ENCODE measurements around the gene ZSWIM5. TPM values are rescaled to one million over a fixed set of nuclear protein-coding genes. Genes with fewer than 3 reads are reported as not detected.

The ZSWIM5 gene
- total RNA-seq, 1 donor from 2014 or later: 2.7 TPM

GRCh38 chr1:45035631-45036301 lies 170.6 kb downstream of the ZSWIM5 start:
- H3K27ac ChIP-seq: no peak overlapping the region
- DNase-seq (ENCODE audit: extremely low spot score in 2 of 2): no peak
- no peaks in the 10 kb centered on the region for H3K36me3 ChIP-seq
- no peaks in the 10 kb centered on the region for H3K27me3 ChIP-seq
- no peak overlapping the region for H3K4me3 ChIP-seq
- TF ChIP-seq POLR2A (IDR thresholded peaks at IDR 0.05) (no peak), CTCF (IDR thresholded peaks at IDR 0.05) (no peak), POLR2AphosphoS5 (IDR thresholded peaks at IDR 0.05; ENCODE audit: insufficient read depth in 1 of 2, low read depth in 1 of 2) (no peak)
- intact Hi-C loops (cut with DNase I): no loop called here
- H3K9me3 ChIP-seq: no peaks in the 10 kb centered on the region
- no peaks in the 10 kb centered on the region for H3K4me1 ChIP-seq

- Histone ChIP-seq H3K4me1 (no peaks in the 10 kb centered on the region), H3K27me3 (no peaks in the 10 kb centered on the region), H3K9me3 (no peaks in the 10 kb centered on the region), H3K4me3 (no peak overlapping the region), H3K36me3 (no peaks in the 10 kb centered on the region), H3K27ac (no peak overlapping the region)
- no peak for DNase-seq (ENCODE audit: extremely low spot score in 2 of 2)
- TF ChIP-seq CTCF (IDR thresholded peaks at IDR 0.05) (no peak), POLR2AphosphoS5 (IDR thresholded peaks at IDR 0.05; ENCODE audit: insufficient read depth in 1 of 2, low read depth in 1 of 2) (no peak), POLR2A (IDR thresholded peaks at IDR 0.05) (no peak)
- intact Hi-C loops (cut with DNase I): no loop called here
Observed at GRCh38 chr1:45033356-45033755, 173.0 kb downstream of the ZSWIM5 start.

GRCh38 chr1:45032837-45033236 lies 173.6 kb downstream of the ZSWIM5 start:
- H3K36me3 ChIP-seq: no peaks in the 10 kb centered on the region
- H3K27me3 ChIP-seq: no peaks in the 10 kb centered on the region
- DNase-seq (ENCODE audit: extremely low spot score in 2 of 2): no peak
- intact Hi-C loops (cut with DNase I): no loop called here
- TF ChIP-seq POLR2A (IDR thresholded peaks at IDR 0.05) (no peak), CTCF (IDR thresholded peaks at IDR 0.05) (no peak), POLR2AphosphoS5 (IDR thresholded peaks at IDR 0.05; ENCODE audit: insufficient read depth in 1 of 2, low read depth in 1 of 2) (no peak)
- H3K27ac ChIP-seq: no peak overlapping the region
- H3K4me1 ChIP-seq: no peaks in the 10 kb centered on the region
- H3K9me3 ChIP-seq: no peaks in the 10 kb centered on the region
- H3K4me3 ChIP-seq: no peak overlapping the region

GRCh38 chr1:45026446-45026845 lies 180.0 kb downstream of the ZSWIM5 start:
- intact Hi-C loops (cut with DNase I): no loop called here
- H3K4me1 ChIP-seq: no peaks in the 10 kb centered on the region
- H3K4me3 ChIP-seq: no peak overlapping the region
- DNase-seq (ENCODE audit: extremely low spot score in 2 of 2): no peak
- no peak for TF ChIP-seq POLR2AphosphoS5 (IDR thresholded peaks at IDR 0.05; ENCODE audit: insufficient read depth in 1 of 2, low read depth in 1 of 2)
- TF ChIP-seq POLR2A (IDR thresholded peaks at IDR 0.05): no peak
- no peak for TF ChIP-seq CTCF (IDR thresholded peaks at IDR 0.05)
- no peaks in the 10 kb centered on the region for H3K9me3 ChIP-seq
- no peak overlapping the region for H3K27ac ChIP-seq
- no peaks in the 10 kb centered on the region for H3K36me3 ChIP-seq
- H3K27me3 ChIP-seq: no peaks in the 10 kb centered on the region

GRCh38 chr1:45023663-45024062 lies 182.7 kb downstream of the ZSWIM5 start:
- intact Hi-C loops (cut with DNase I): no loop called here
- H3K36me3 ChIP-seq: no peaks in the 10 kb centered on the region
- no peak overlapping the region for H3K27ac ChIP-seq
- H3K4me1 ChIP-seq: no peaks in the 10 kb centered on the region
- DNase-seq (ENCODE audit: extremely low spot score in 2 of 2): no peak
- TF ChIP-seq POLR2AphosphoS5 (IDR thresholded peaks at IDR 0.05; ENCODE audit: insufficient read depth in 1 of 2, low read depth in 1 of 2) (no peak), CTCF (IDR thresholded peaks at IDR 0.05) (no peak), POLR2A (IDR thresholded peaks at IDR 0.05) (no peak)
- H3K4me3 ChIP-seq: no peak overlapping the region
- no peaks in the 10 kb centered on the region for H3K27me3 ChIP-seq
- no peaks in the 10 kb centered on the region for H3K9me3 ChIP-seq
